Fibroblast of mammary gland (primary cell): Measurements from ENCODE around the gene IMP4.

Source experiments
- DNase-seq: peaks from one replicate; pipeline ENCODE4 v3.0.0-alpha.2; 2010; ENCODE audit warnings: low read depth
- H3K4me3 ChIP-seq: 2 replicates; pipeline ENCODE4 v1.5.1; 2011; ENCODE audit warnings: low read depth, mild to moderate bottlenecking, low read length, moderate library complexity; ENCODE audit not compliant: control insufficient read depth
- TF ChIP-seq, protein P1 (sequence below): conservative IDR thresholded peaks from 2 replicates; pipeline ENCODE4 v1.5.1; 2011; ENCODE audit warnings: low read depth, low read length, inconsistent platforms; ENCODE audit not compliant: control insufficient read depth, insufficient read depth

Gene IMP4

GRCh38 chr2:130355172-130355577 is 12.5 kb downstream of the IMP4 start:
- no peak for DNase-seq
- peak overlapping the region; percentile 52 for H3K4me3 ChIP-seq
- TF ChIP-seq, protein P1, sequence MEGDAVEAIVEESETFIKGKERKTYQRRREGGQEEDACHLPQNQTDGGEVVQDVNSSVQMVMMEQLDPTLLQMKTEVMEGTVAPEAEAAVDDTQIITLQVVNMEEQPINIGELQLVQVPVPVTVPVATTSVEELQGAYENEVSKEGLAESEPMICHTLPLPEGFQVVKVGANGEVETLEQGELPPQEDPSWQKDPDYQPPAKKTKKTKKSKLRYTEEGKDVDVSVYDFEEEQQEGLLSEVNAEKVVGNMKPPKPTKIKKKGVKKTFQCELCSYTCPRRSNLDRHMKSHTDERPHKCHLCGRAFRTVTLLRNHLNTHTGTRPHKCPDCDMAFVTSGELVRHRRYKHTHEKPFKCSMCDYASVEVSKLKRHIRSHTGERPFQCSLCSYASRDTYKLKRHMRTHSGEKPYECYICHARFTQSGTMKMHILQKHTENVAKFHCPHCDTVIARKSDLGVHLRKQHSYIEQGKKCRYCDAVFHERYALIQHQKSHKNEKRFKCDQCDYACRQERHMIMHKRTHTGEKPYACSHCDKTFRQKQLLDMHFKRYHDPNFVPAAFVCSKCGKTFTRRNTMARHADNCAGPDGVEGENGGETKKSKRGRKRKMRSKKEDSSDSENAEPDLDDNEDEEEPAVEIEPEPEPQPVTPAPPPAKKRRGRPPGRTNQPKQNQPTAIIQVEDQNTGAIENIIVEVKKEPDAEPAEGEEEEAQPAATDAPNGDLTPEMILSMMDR: no peak

GRCh38 chr2:130355578-130356431 is 13.1 kb downstream of the IMP4 start, which contains the start of gene PTPN18:
PTPN18 (plus strand) TSS chr2:130356056; CDS start chr2:130356108, 52 bp downstream.
- TF ChIP-seq, protein P1: no peak
- peak within 1 kb of the TSS; percentile 64 for H3K4me3 ChIP-seq
- peak; percentile 85 for DNase-seq

GRCh38 chr2:130357864-130358263 is 15.2 kb downstream of the IMP4 start:
- no peak overlapping the region for H3K4me3 ChIP-seq
- TF ChIP-seq, protein P1: no peak
- DNase-seq: no peak

DNA sequence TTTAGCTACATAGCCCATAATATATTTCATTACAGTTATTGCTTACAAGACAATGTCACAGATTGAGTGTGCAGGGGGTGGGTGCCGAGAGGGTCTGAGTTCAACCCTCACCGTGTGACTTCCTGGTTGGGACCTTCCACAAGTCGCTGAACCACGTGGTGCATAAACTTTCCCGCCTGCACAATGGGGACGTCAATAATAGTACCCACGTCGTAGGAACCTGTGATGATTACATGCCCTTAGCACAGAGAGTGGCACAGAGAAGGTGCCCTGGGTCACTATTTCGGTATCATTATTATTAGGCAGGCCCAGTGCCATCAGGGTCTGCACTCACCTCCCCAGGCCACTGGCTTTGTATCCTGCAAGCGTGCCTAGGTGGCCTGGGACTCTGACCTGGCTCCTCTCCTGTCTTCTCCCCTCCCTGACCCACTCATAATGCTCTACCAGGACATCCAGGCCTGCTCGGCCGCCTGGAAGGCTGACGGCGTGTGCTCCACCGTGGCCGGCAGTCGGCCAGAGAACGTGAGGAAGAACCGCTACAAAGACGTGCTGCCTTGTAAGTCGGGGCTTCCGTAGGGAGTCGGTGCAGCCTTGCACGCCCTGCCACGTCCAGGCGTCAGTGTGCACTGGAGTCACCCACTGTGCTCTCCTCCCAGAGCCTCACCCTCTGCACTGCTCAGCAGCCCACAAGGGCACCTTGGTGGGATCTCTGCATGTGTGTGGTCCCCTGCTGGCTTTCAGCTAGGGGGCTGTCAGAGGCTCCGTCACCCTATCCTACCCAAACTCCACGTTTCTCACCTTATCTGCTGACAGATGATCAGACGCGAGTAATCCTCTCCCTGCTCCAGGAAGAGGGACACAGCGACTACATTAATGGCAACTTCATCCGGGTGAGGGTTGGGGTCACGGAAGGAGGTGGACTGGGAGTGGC is 16.0 kb downstream of the IMP4 start:
- TF ChIP-seq, protein P1: no peak
- no peak for DNase-seq
- H3K4me3 ChIP-seq: no peak overlapping the region

DNA sequence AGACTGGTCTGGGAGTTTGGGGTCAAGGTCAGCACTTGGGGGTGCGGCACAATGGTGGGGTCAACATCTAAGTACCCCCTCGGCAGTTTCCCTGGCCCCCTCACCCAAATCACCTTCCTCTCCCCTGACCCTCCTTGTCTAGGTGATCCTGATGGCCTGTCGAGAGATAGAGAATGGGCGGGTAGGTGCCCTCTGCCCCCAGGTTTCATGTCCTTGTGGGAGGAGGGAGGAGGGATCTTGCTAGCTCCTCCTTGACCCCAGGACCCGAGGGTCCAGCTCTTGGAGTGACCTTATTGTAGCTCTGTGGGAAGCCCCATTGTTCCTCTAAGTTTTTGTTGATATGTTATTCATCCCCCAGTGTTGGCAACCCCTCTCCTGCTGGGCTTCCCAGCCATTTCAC is 16.8 kb downstream of the IMP4 start:
- DNase-seq: no peak
- TF ChIP-seq, protein P1: no peak
- no peak overlapping the region for H3K4me3 ChIP-seq

DNA sequence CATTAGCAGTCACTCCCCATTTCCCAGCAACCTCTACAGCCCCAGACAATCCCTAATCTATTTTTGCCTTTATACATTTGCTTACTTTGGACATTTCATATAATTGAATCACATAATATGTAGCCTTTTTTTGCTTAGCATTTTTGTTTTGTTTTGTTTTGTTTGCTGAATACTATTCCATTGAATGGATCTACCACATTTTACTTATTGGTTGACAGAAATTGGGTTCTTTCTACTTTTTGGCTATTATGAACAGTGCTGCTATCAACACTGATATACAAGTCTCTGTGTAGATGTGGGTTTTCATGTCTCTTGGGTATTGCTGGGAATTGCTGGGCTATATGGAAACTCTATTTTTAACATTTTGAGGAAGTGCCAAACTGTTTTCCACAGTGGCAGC is 20.8 kb downstream of the IMP4 start:
- TF ChIP-seq, protein P1: no peak
- no peak overlapping the region for H3K4me3 ChIP-seq
- DNase-seq: no peak
